Ovary (tissue), 3 donors: ENCODE data around the gene PSMB7.

ENCODE experiments used
- EP300 ChIP-seq: sonication (generic); formaldehyde crosslinking; IDR thresholded peaks from one replicate; pipeline ENCODE4 v1.6.1; 2017; ENCODE audit warnings: antibody characterized with exemption
- POLR2A ChIP-seq: fragments of 450-650 bp; IDR thresholded peaks from one replicate; pipeline ENCODE4 v1.6.1; 2017; ENCODE audit warnings: antibody characterized with exemption, mild to moderate bottlenecking, moderate library complexity
- TF ChIP-seq, protein P1 (sequence below), 3 donors: fragments of 450-650 bp in 2 of 3; fragments of 200-600 bp in 1 of 3; IDR thresholded peaks; one replicate each; pipeline versions ENCODE4 v1.5.1 to v1.8.0; 2016 to 2022; ENCODE audit warnings: antibody characterized with exemption in 3 of 3, mild to moderate bottlenecking in 1 of 3
- donor health status: DM: no; HTN: no; CAD: no.

DNA sequence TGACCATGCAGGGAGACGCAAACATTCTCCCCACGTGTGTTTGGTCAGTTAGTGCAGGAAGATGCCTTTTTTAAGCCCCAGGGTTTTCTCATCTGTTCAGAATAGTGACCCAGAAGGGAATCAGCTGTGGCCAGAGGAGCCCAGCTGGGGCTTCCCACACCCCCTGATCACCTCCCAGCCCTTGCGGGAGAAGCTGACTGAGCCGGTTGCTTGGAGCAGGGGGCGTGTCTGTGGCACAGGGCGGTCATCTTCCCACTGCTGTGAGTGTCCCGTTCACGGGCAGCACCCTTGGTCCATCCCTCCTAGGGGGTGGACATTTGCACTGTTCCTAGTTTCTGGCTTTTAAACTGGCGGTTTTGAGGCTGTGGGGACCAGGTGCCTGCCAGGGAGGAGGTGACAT, 87.8 kb downstream of the PSMB7 start:
- TF ChIP-seq, protein P1, sequence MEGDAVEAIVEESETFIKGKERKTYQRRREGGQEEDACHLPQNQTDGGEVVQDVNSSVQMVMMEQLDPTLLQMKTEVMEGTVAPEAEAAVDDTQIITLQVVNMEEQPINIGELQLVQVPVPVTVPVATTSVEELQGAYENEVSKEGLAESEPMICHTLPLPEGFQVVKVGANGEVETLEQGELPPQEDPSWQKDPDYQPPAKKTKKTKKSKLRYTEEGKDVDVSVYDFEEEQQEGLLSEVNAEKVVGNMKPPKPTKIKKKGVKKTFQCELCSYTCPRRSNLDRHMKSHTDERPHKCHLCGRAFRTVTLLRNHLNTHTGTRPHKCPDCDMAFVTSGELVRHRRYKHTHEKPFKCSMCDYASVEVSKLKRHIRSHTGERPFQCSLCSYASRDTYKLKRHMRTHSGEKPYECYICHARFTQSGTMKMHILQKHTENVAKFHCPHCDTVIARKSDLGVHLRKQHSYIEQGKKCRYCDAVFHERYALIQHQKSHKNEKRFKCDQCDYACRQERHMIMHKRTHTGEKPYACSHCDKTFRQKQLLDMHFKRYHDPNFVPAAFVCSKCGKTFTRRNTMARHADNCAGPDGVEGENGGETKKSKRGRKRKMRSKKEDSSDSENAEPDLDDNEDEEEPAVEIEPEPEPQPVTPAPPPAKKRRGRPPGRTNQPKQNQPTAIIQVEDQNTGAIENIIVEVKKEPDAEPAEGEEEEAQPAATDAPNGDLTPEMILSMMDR (IDR thresholded peaks at IDR 0.05) = no peak
- TF ChIP-seq POLR2A (no peak), EP300 (no peak)
